Ishikawa (cell line): ENCODE results near the gene PEPD.

ENCODE experiments used
- CEBPB ChIP-seq: IDR thresholded peaks from 2 replicates; pipeline ENCODE4 v1.6.1; 2012
- CREB1 ChIP-seq: IDR thresholded peaks from 2 replicates; pipeline ENCODE4 v1.6.1; 2012; ENCODE audit warnings: low read depth
- EGR1 ChIP-seq: IDR thresholded peaks from 2 replicates; pipeline ENCODE4 v1.6.1; 2012
- EP300 ChIP-seq: IDR thresholded peaks from 2 replicates; pipeline ENCODE4 v1.6.1; 2012; ENCODE audit warnings: borderline replicate concordance
- FOXM1 ChIP-seq: IDR thresholded peaks from 2 replicates; pipeline ENCODE4 v1.6.1; 2012; ENCODE audit warnings: low read depth, borderline replicate concordance
- NFIC ChIP-seq: IDR thresholded peaks from 2 replicates; pipeline ENCODE4 v1.6.1; 2012
- RAD21 ChIP-seq: IDR thresholded peaks from 2 replicates; pipeline ENCODE4 v1.6.1; 2012; ENCODE audit warnings: low read depth
- TAF1 ChIP-seq: IDR thresholded peaks from 2 replicates; pipeline ENCODE4 v1.6.1; 2012; ENCODE audit warnings: low read depth, mild to moderate bottlenecking
- TCF12 ChIP-seq: IDR thresholded peaks from 2 replicates; pipeline ENCODE4 v1.6.1; 2012; ENCODE audit warnings: low read depth
- TEAD4 ChIP-seq: IDR thresholded peaks from 2 replicates; pipeline ENCODE4 v1.6.1; 2012
- USF1 ChIP-seq: IDR thresholded peaks from 2 replicates; pipeline ENCODE4 v1.6.1; 2012
- YY1 ChIP-seq: IDR thresholded peaks from 2 replicates; pipeline ENCODE4 v1.6.1; 2012; ENCODE audit warnings: low read depth
- ZBTB7A ChIP-seq: IDR thresholded peaks from 2 replicates; pipeline ENCODE4 v1.6.1; 2012; ENCODE audit warnings: low read depth
- TF ChIP-seq, protein P1 (sequence below): IDR thresholded peaks from 2 replicates; pipeline ENCODE4 v1.6.1; 2012
- TF ChIP-seq, protein P2 (sequence below): IDR thresholded peaks from 2 replicates; pipeline ENCODE4 v1.6.1; 2012; ENCODE audit warnings: low read depth, mild to moderate bottlenecking

PEPD gene

GRCh38 chr19:33458807-33459206 is 62.8 kb downstream of the PEPD start:
- no peak for TF ChIP-seq EGR1
- no peak for TF ChIP-seq TCF12
- no peak for TF ChIP-seq CEBPB
- TF ChIP-seq TAF1, result no peak
- TF ChIP-seq, protein P1, sequence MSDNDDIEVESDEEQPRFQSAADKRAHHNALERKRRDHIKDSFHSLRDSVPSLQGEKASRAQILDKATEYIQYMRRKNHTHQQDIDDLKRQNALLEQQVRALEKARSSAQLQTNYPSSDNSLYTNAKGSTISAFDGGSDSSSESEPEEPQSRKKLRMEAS, result no peak
- TF ChIP-seq NFIC, result no peak
- no peak for TF ChIP-seq YY1
- no peak for TF ChIP-seq RAD21
- no peak for TF ChIP-seq USF1
- TF ChIP-seq, protein P2, sequence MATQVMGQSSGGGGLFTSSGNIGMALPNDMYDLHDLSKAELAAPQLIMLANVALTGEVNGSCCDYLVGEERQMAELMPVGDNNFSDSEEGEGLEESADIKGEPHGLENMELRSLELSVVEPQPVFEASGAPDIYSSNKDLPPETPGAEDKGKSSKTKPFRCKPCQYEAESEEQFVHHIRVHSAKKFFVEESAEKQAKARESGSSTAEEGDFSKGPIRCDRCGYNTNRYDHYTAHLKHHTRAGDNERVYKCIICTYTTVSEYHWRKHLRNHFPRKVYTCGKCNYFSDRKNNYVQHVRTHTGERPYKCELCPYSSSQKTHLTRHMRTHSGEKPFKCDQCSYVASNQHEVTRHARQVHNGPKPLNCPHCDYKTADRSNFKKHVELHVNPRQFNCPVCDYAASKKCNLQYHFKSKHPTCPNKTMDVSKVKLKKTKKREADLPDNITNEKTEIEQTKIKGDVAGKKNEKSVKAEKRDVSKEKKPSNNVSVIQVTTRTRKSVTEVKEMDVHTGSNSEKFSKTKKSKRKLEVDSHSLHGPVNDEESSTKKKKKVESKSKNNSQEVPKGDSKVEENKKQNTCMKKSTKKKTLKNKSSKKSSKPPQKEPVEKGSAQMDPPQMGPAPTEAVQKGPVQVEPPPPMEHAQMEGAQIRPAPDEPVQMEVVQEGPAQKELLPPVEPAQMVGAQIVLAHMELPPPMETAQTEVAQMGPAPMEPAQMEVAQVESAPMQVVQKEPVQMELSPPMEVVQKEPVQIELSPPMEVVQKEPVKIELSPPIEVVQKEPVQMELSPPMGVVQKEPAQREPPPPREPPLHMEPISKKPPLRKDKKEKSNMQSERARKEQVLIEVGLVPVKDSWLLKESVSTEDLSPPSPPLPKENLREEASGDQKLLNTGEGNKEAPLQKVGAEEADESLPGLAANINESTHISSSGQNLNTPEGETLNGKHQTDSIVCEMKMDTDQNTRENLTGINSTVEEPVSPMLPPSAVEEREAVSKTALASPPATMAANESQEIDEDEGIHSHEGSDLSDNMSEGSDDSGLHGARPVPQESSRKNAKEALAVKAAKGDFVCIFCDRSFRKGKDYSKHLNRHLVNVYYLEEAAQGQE, result no peak
- TF ChIP-seq EP300, result no peak
- TF ChIP-seq TEAD4, result no peak
- TF ChIP-seq CREB1, result no peak
- no peak for TF ChIP-seq ZBTB7A
- no peak for TF ChIP-seq FOXM1

DNA sequence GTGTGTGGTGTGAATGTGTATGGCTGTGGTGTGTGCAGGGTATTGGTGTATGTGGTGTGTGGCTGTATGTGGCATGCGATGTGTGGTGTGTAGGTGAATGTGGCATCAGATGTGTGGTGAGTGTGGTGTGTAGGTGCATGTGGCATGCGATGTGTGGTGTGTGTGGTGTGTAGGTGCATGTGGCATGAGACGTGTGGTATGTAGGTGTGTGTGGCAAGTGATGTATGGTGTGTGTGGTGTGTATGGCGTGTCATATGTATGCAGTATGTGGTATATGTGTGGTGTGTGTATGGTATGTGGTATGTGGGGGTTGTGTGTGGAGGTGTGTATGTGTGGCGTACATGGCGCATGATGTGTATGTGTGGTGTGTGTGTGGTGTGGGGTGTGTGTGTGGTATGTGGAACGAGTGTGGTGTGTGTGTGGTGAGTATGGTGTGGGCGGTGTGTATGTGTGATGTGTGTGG is 63.4 kb downstream of the PEPD start:
- TF ChIP-seq, protein P1, result no peak
- no peak for TF ChIP-seq TAF1
- no peak for TF ChIP-seq EP300
- TF ChIP-seq CEBPB, result no peak
- TF ChIP-seq, protein P2, result no peak
- TF ChIP-seq CREB1, result no peak
- TF ChIP-seq RAD21, result no peak
- TF ChIP-seq NFIC, result no peak
- no peak for TF ChIP-seq ZBTB7A
- no peak for TF ChIP-seq USF1
- no peak for TF ChIP-seq FOXM1
- TF ChIP-seq EGR1, result no peak
- no peak for TF ChIP-seq YY1
- no peak for TF ChIP-seq TEAD4
- TF ChIP-seq TCF12, result no peak

- TF ChIP-seq CREB1 (no peak), USF1 (no peak), ZBTB7A (no peak), RAD21 (no peak), CEBPB (no peak), NFIC (no peak), YY1 (no peak), TCF12 (no peak), TAF1 (no peak), EGR1 (no peak), FOXM1 (no peak), TEAD4 (no peak), EP300 (no peak)
- TF ChIP-seq, protein P2, result no peak
- TF ChIP-seq, protein P1, result no peak
Observed at GRCh38 chr19:33456845-33457220, 64.8 kb downstream of the PEPD start.
